Epithelial cell of prostate (primary cell): ENCODE data around the gene ESRRG.

ENCODE experiments used
- DNase-seq: peaks from one replicate; pipeline ENCODE4 v3.0.0-alpha.2; 2011; ENCODE audit warnings: low read depth, low spot score
- H3K27ac ChIP-seq: fragments of 450-650 bp; 2 replicates; pipeline ENCODE4 v1.5.1; 2017; ENCODE audit warnings: mild to moderate bottlenecking

Gene ESRRG

DNA sequence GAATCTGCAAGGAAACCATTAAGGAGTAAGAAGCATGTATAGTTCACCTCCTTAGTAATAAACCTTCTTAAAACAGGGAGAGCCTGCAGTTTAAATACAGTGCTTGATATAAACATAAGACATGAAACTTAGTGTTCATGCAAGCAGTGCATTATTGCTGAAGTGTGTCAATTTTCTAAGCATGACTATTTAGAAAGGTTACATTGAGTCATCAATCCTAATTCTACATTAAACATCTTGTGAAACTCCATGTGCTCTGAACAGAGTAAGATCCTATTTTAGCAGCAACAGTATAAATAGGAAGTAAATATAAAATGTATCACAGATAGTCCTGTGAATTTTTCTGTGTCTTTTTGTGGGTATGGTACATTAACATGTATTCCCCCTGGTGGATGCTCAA lies 135.5 kb downstream of the ESRRG start:
- no peak for DNase-seq

DNA sequence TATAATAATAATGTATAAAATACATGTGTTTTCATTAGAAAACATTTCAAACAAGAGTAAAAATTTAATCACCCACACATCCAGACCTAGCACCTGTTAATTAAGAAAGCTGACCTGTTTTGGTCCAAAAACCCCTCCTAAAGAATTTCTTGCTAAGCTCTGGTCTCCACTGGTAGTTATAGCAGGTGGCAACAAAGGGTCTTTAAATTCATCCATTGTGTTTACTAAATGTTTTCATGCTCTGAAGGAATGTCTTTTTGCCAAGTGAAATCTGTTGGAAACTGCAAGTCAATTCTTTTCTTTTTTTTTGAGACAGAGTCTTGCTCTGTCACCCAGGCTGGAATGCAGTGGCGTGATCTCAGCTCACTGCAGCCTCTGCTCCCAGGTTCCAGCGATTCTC lies 141.1 kb downstream of the ESRRG start:
- no peak overlapping the region for H3K27ac ChIP-seq
- DNase-seq: no peak

More for the DNA sequence above, 135.5 kb downstream of the ESRRG start:
- H3K27ac ChIP-seq: no peak overlapping the region

- H3K27ac ChIP-seq: no peak overlapping the region
- no peak for DNase-seq
Observed at GRCh38 chr1:216580538-216581057, 142.6 kb downstream of the ESRRG start.

- H3K27ac ChIP-seq: no peak overlapping the region
- no peak for DNase-seq
Observed at GRCh38 chr1:216576234-216576937, 146.8 kb downstream of the ESRRG start.

- no peak overlapping the region for H3K27ac ChIP-seq
- DNase-seq: no peak
Observed at GRCh38 chr1:216566641-216567205, 156.5 kb downstream of the ESRRG start.

GRCh38 chr1:216563087-216563486 lies 160.1 kb downstream of the ESRRG start:
- no peak for DNase-seq
- no peak overlapping the region for H3K27ac ChIP-seq

DNA sequence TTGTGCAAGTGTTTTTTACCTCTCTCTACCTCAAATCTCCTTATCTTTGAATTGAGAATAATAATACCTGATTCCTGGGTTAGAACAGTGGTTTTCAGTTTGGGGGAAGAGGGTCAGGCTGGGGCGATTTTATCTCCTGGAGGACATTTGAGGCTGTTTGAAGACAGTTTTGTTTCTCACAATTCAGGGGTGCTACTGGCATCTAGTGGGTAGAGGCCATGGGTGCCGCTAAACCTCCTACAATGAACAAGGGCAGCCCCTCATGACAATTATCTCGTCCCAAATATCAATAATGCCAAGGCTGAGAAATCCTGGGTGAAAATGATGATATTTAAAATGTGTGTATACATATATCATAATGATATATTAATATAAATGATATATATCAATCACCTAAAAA lies 160.8 kb downstream of the ESRRG start:
- DNase-seq: no peak
- no peak overlapping the region for H3K27ac ChIP-seq

- H3K27ac ChIP-seq: no peak overlapping the region
- DNase-seq: no peak
Observed at GRCh38 chr1:216560527-216560926, 162.7 kb downstream of the ESRRG start.

- H3K27ac ChIP-seq: no peak overlapping the region
- DNase-seq: no peak
Observed at GRCh38 chr1:216559359-216559758, 163.9 kb downstream of the ESRRG start.

GRCh38 chr1:216555653-216556052 lies 167.6 kb downstream of the ESRRG start:
- H3K27ac ChIP-seq: no peak overlapping the region
- DNase-seq: no peak

DNA sequence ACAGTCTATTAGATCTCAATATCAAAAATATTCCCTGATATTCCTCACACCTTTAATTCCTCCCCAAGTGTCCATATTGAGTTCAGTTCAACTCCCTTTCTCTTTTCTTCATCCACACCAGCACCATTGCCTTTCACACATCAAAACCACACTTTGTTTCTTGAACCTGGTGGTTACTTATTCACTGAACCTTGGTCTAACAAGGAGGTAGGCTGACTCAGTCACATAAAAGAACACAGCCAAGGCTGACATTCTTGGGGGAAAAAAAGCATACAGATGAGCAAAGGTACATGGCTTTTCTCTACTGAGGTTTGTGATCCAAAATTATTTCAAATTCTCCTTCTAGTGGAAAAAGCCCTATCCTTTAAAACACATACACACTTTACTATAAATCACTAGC lies 168.3 kb downstream of the ESRRG start:
- H3K27ac ChIP-seq: no peak overlapping the region
- no peak for DNase-seq

DNA sequence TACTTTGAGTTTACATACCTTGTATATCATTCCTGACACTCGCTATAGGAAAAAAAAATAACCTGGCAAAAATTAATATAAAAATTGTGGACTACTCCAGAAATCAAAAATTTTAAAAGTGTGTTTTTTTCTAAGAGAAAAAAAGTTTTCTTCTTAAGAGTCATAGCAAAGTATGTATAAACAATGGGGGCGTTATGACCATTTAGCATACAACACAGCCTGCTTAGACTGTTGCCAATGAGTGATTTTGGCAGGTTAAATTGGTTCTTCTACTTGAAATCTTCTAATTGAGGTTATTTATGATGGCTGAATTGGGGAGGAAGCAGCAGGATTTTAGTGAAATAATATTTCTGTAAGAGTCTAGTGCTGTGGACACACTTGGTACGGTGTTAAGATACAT lies 169.5 kb downstream of the ESRRG start:
- DNase-seq: no peak

GRCh38 chr1:216553040-216553439 lies 170.2 kb downstream of the ESRRG start:
- no peak for DNase-seq
- no peak overlapping the region for H3K27ac ChIP-seq

More for the DNA sequence above, 169.5 kb downstream of the ESRRG start:
- H3K27ac ChIP-seq: no peak overlapping the region

GRCh38 chr1:216549796-216550195 lies 173.4 kb downstream of the ESRRG start:
- DNase-seq: no peak
- no peak overlapping the region for H3K27ac ChIP-seq

- no peak for DNase-seq
- H3K27ac ChIP-seq: no peak overlapping the region
Observed at GRCh38 chr1:216542741-216543140, 180.5 kb downstream of the ESRRG start.

DNA sequence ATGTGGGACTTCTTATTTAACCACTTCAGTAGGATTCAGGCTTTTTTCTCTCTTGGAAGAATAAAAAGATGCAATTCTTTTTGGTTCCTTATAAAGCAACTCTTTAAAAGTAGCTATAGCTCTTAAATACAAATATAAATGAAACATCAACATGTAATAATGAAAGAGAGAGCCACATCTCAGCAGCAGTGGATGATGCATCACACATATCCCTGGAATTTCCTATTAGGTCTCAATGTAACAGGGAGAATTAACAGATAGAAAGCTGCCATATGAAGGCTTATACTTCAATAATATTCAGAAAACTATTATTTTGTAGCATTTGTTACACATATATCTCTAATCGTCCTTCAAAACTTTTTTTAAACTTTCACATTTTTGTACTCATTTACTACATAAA lies 181.0 kb downstream of the ESRRG start:
- no peak for DNase-seq
- no peak overlapping the region for H3K27ac ChIP-seq

DNA sequence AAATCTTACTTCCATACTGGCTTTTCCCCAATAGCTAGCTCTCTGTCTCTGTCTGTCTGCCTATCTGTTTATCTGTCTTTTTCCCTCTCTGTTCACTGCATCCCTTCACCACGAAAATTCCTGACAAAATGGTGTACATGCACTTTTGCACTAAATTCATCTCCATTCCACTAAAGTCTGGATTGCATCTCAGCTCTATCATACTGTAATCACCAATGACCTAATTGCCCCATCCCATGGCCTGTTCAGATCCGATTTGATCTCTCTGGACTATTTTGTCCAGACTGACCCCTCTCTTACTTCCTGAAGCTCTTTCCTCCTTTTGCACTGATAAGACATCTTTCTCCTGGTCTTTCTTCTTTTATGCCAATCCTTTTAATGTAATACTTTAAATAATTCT lies 187.5 kb downstream of the ESRRG start:
- no peak for DNase-seq
- H3K27ac ChIP-seq: no peak overlapping the region

DNA sequence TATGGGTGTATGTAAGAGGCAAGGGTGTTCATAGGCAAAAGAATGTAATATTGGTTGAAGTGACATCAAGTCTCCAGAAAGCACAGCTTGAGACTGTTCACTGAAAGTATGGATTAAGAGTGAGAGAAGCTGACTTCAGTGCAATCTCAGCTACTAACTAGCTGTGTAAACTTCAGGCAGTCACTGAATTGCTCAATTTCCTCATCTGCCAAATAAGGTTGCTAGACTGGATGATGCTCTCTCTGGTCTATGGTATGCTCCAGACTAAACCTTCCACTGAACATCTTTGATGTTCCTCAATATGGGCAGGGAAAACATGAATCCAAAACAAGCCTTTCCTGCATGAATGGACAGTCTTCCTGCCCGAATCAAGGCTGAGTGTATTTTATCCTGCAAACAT lies 188.2 kb downstream of the ESRRG start:
- no peak for DNase-seq
- H3K27ac ChIP-seq: no peak overlapping the region

DNA sequence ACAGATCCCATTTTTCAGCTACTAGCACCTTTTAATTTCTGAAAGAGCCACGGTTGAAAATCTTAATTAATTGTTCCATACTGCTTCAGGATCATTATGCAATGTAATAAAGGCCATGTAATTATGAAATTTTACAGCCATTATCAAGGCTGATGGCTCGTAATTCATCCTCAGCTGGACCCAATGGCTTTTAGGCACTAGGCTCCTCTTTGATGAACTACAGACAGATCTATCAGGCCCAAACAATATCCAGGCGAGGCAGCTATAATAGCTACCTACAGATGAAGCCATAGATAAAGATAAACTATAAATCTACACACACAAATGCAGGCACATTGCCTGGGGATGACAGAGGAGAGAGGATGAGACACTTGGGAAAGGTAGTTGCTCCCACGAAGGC lies 189.5 kb downstream of the ESRRG start:
- DNase-seq: no peak
- H3K27ac ChIP-seq: no peak overlapping the region

DNA sequence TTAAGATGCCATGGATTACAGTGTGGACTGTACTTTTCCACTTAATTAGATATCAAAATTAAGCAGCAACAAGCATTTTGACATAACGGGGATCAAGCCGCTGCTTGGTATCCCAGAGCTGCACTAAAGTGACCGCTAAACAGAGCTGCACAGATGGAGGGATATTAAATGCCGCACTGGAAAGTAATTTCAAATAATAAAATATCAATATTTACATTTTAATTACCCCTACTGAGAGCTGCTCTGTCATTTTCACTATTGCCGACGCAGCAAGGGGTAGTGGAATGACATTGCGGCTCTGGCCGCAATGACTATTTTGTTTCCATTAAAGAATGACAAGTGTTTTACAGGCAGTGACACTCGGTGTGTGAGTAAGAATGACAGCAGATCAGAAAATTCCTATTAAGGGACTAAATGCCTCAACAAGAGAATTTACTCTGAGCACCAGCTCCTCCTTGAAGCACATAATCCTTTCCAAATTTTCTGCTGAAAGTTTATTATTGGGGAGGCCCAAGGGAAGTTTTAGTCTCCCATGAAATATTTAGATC lies 190.9 kb downstream of the ESRRG start:
- no peak overlapping the region for H3K27ac ChIP-seq
- no peak for DNase-seq
